OCI-LY1 (cell line): ENCODE results near the gene TNFAIP8L2.

Experiments
- H2AFZ ChIP-seq: fragments of 200-600 bp; sonication (generic), shearing (Covaris generic); 2 replicates; pipeline ENCODE4 v1.6.0; 2014; ENCODE audit warnings: antibody characterized with exemption, mild to moderate bottlenecking, low read length
- H3F3A ChIP-seq: fragments of 200-600 bp; sonication (generic), shearing (Covaris generic); 2 replicates; pipeline ENCODE4 v1.6.0; 2014; ENCODE audit warnings: mild to moderate bottlenecking, antibody characterized with exemption, low read length, moderate library complexity; ENCODE audit not compliant: insufficient read depth
- H3K27ac ChIP-seq: fragments of 200-600 bp; sonication (generic); 2 replicates; pipeline ENCODE4 v1.5.1; 2014; ENCODE audit warnings: low read length, mixed run types, mild to moderate bottlenecking, low read depth; ENCODE audit not compliant: poor library complexity, severe bottlenecking
- H3K27me3 ChIP-seq: fragments of 200-600 bp; sonication (generic); 2 replicates; pipeline ENCODE4 v1.6.0; 2014; ENCODE audit warnings: antibody characterized with exemption, mild to moderate bottlenecking, low read length, moderate library complexity; ENCODE audit not compliant: insufficient read depth
- H3K36me3 ChIP-seq: fragments of 200-600 bp; sonication (generic); 2 replicates; pipeline ENCODE4 v1.6.1; 2014; ENCODE audit warnings: mild to moderate bottlenecking, antibody characterized with exemption, low read length, moderate library complexity, mixed read lengths; ENCODE audit not compliant: insufficient read depth
- H3K4me1 ChIP-seq: fragments of 200-600 bp; sonication (generic); 2 replicates; pipeline ENCODE4 v1.5.1; 2014; ENCODE audit warnings: mild to moderate bottlenecking, low read length, moderate library complexity; ENCODE audit not compliant: insufficient read depth, severe bottlenecking
- H3K4me2 ChIP-seq: fragments of 200-600 bp; sonication (generic), shearing (Covaris generic); 2 replicates; pipeline ENCODE4 v1.6.1; 2014; ENCODE audit warnings: low read length
- H3K4me3 ChIP-seq: fragments of 200-600 bp; sonication (generic); 2 replicates; pipeline ENCODE4 v1.5.1; 2014; ENCODE audit warnings: low read length, low read depth, mild to moderate bottlenecking, mixed read lengths; ENCODE audit not compliant: poor library complexity, severe bottlenecking
- H3K79me2 ChIP-seq: fragments of 200-600 bp; shearing (Covaris generic); 2 replicates; pipeline ENCODE4 v1.6.1; 2016; ENCODE audit warnings: mixed run types, low read length, mixed read lengths; ENCODE audit not compliant: insufficient read depth
- H3K9ac ChIP-seq: fragments of 200-600 bp; sonication (generic), shearing (Covaris generic); 2 replicates; pipeline ENCODE4 v1.6.1; 2014; ENCODE audit warnings: mild to moderate bottlenecking, low read length, mixed read lengths
- H3K9me2 ChIP-seq: fragments of 200-600 bp; sonication (generic), shearing (Covaris generic); 2 replicates; pipeline ENCODE4 v1.6.1; 2014; ENCODE audit warnings: low read depth, mild to moderate bottlenecking, low read length, mixed read lengths
- H3K9me3 ChIP-seq: fragments of 200-600 bp; shearing (Covaris generic); 2 replicates; pipeline ENCODE4 v1.6.1; 2014; ENCODE audit warnings: low read length, mixed read lengths
- H4K20me1 ChIP-seq: fragments of 200-600 bp; sonication (generic), shearing (Covaris generic); 2 replicates; pipeline ENCODE4 v1.6.0; 2016; ENCODE audit warnings: mild to moderate bottlenecking, low read length; ENCODE audit not compliant: insufficient read depth
- EZH2 ChIP-seq: fragments of 200-600 bp; sonication (generic), shearing (Covaris generic); IDR thresholded peaks from 2 replicates; pipeline ENCODE4 v1.8.0; 2017; ENCODE audit warnings: borderline replicate concordance, mixed run types, mild to moderate bottlenecking, antibody characterized with exemption, low read length, moderate library complexity, mixed read lengths
- TF ChIP-seq, protein P1 (sequence below): fragments of 200-600 bp; sonication (generic), shearing (Covaris generic); IDR thresholded peaks from 2 replicates; pipeline ENCODE4 v1.5.1; 2017; ENCODE audit warnings: mild to moderate bottlenecking, antibody characterized with exemption, low read length, moderate library complexity, mixed read lengths

Gene TNFAIP8L2

DNA sequence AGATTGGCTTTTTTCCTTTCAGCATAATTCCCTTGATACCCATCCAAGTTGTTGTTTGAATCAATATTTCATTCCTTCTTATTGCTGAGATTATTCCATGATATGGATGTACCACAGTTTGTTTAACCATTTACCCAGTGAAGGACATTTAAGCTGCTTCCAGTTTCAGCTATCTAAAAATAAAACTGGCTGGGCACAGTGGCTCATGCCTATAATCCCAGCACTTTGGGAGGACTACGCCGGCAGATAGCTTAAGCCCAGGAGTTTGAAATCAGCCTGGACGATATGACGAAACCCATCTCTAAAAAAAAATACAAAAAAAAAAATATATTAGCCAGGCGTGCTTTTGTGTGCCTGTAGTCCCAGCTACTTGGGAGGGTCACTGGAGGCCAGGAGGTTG, 42.6 kb upstream of the TNFAIP8L2 start:
- TF ChIP-seq, protein P1, sequence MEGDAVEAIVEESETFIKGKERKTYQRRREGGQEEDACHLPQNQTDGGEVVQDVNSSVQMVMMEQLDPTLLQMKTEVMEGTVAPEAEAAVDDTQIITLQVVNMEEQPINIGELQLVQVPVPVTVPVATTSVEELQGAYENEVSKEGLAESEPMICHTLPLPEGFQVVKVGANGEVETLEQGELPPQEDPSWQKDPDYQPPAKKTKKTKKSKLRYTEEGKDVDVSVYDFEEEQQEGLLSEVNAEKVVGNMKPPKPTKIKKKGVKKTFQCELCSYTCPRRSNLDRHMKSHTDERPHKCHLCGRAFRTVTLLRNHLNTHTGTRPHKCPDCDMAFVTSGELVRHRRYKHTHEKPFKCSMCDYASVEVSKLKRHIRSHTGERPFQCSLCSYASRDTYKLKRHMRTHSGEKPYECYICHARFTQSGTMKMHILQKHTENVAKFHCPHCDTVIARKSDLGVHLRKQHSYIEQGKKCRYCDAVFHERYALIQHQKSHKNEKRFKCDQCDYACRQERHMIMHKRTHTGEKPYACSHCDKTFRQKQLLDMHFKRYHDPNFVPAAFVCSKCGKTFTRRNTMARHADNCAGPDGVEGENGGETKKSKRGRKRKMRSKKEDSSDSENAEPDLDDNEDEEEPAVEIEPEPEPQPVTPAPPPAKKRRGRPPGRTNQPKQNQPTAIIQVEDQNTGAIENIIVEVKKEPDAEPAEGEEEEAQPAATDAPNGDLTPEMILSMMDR, result no peak
- TF ChIP-seq EZH2, result no peak
- H2AFZ ChIP-seq, result no peak overlapping the region

DNA sequence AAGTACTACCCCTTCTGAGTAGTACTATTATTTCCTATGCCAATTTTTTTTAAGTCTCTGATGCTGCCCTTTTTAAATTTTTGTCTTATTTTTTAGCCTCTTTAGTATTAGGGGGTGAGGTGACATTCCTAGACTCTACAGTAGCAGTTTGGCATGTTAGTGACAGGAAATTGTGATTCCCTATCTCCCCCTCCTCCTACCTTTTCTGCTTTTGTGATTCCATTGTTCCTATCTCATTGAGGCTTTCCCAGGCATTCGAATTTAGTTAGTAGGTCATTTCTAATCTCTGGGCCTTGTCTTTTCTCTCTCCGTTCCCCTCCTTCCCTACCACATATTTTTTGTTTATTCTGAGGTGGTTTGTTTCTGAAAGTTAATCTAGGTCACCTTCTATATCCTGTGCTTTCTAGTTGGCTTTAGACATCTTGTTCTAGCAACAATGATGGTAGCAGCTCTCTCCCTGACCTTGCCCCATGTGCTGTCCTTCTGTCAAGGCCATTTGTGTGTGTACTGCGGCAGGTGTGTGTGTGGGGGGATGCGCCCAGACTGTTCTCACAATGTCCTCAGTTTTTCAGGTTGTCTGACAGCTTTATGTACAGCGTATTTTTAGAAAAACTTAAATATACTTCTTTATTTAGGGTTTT, 31.6 kb upstream of the TNFAIP8L2 start:
- no peak for TF ChIP-seq EZH2
- TF ChIP-seq, protein P1, result no peak
- Histone ChIP-seq H3K9ac (no peak overlapping the region), H4K20me1 (no peaks in the 10 kb centered on the region), H2AFZ (no peak overlapping the region), H3K9me2 (no peaks in the 10 kb centered on the region), H3K4me3 (no peak overlapping the region), H3F3A (no peaks in the 10 kb centered on the region), H3K27me3 (no peaks in the 10 kb centered on the region), H3K36me3 (no peaks in the 10 kb centered on the region), H3K4me2 (no peak overlapping the region), H3K9me3 (no peaks in the 10 kb centered on the region), H3K79me2 (no peaks in the 10 kb centered on the region), H3K27ac (no peak overlapping the region), H3K4me1 (no peaks in the 10 kb centered on the region)

More for the DNA sequence above, 42.6 kb upstream of the TNFAIP8L2 start:
- H3K9ac ChIP-seq, result no peak overlapping the region
- H3F3A ChIP-seq, result no peaks in the 10 kb centered on the region
- no peaks in the 10 kb centered on the region for H3K4me1 ChIP-seq
- no peak overlapping the region for H3K27ac ChIP-seq
- no peaks in the 10 kb centered on the region for H3K9me3 ChIP-seq
- H3K36me3 ChIP-seq, result no peaks in the 10 kb centered on the region
- H3K27me3 ChIP-seq, result no peaks in the 10 kb centered on the region
- H3K79me2 ChIP-seq, result no peaks in the 10 kb centered on the region
- no peak overlapping the region for H3K4me2 ChIP-seq
- H3K9me2 ChIP-seq, result no peaks in the 10 kb centered on the region
- no peak overlapping the region for H3K4me3 ChIP-seq
- no peaks in the 10 kb centered on the region for H4K20me1 ChIP-seq

DNA sequence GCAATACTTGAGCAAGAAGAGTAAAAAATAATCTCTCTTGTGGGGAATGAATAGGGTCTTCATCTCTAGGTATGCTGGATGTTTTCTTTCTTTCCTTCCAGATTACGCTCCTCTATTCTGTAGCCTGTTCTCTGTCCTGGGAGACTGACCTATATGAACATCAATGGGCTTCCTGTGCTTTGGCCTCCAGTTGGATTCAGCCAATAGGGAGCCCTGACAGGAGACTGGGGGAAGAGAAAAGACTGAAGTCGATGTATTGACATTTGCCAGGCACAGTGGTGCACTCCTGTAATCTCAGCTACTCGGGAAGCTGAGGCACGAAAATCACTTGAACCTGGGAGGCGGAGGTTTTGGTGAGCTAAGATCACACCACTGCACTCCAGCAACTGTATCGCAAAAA, 27.6 kb upstream of the TNFAIP8L2 start:
- Histone ChIP-seq H3K4me2 (no peak overlapping the region), H3K27me3 (no peaks in the 10 kb centered on the region; the same call in 1 of the 2 replicates), H3K4me3 (no peak overlapping the region), H3K9me3 (no peaks in the 10 kb centered on the region), H3K9me2 (no peaks in the 10 kb centered on the region), H2AFZ (no peak overlapping the region), H3F3A (no peaks in the 10 kb centered on the region), H3K9ac (no peak overlapping the region), H4K20me1 (no peaks in the 10 kb centered on the region), H3K36me3 (no peaks in the 10 kb centered on the region), H3K27ac (no peak overlapping the region), H3K4me1 (peaks cover 15% of the 10 kb centered on the region), H3K79me2 (no peaks in the 10 kb centered on the region)
- TF ChIP-seq, protein P1, result no peak
- TF ChIP-seq EZH2, result no peak
